ENCODE results near the gene PRKG2.

Gene PRKG2

DNA sequence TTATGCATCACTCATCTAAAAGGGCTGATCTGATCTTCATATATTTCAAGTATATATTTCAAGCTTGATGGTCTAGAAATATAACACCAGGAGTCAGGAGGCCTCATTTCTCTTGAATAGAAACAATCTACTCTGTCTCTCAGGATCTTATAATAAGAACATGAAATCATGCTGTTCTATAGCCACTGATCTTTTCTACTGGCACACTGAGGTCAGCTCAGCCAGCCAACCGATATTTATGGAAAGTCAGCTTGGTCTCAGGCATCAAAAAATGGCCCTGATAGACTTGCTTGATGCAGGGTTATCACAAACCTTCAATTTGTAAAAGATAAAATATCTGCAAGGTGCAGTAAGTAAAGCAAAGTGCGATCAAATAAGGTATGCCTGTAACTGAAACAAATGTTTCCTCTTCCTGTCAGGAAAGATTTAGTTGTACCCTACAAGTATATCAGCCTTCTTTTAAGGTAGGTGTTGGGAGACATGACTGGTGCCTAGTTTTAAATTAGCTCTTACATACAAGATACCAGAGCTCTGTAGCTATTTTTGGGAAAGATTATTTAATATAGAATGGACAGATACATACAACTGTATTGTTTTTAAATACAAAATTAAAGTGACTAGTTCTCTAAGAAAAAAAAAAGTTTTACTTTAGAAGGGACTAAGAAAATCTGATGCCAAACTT is 121.2 kb downstream of the PRKG2 start:
- no peak for DNase-seq

DNA sequence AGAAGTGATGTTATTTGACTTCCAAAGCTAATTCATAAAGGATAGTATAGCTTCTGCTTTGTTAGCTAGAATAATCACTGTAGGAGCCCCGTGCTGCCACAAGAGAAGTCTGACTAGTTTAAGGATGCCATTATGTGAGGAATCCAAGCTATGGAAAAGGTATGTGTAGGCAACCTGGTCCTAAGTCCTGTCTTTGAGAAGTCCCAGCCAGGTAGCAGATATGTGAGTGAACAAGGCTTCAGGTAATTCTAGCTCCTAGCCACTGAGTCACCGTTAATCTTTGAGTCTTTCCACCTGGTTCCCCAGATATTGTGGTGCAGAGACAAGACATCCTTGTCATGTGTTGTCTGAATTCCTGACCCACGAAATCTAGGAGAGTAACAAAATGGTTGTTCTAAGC is 129.0 kb downstream of the PRKG2 start:
- DNase-seq, result no peak

DNA sequence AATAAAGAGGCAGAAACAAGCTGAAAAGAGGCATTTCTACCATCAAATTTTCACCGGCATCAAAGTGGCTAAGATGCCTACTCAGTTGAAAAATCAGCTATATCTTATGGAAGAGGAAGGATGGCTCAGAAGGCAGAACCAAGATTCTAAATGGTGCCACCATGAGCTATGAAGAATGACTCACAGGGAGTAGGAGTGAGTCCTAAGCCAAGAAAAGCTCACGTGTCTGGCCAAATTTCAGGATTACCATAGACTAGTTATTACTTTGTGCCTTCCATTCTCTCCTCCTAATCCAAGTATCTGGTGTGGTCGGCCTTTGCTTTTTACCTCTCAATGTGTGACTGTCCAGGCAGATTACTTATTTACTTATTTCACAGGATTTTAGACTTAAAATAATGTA is 129.7 kb downstream of the PRKG2 start:
- no peak for DNase-seq

DNA sequence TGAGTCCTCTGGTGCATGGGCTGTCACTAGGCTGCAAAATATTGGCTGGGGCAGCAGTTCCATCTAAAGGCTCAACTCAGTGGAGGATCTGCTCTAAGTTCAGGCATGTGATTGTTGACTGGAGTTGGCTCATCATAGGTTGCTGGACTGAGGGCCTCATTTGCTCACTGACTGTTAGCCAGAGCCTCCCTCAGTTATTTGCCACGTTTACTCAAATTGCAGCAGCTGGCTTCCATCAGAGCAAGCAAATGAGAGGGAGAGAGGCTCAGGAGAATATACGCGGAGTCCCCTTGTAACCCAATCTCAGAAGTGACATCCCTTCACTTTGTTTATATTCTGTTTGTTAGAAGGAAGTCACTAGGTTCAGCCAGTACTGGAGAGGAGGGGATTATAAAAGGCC is 130.4 kb downstream of the PRKG2 start:
- DNase-seq, result peak in 1 of 3 experiments; percentile 15

DNA sequence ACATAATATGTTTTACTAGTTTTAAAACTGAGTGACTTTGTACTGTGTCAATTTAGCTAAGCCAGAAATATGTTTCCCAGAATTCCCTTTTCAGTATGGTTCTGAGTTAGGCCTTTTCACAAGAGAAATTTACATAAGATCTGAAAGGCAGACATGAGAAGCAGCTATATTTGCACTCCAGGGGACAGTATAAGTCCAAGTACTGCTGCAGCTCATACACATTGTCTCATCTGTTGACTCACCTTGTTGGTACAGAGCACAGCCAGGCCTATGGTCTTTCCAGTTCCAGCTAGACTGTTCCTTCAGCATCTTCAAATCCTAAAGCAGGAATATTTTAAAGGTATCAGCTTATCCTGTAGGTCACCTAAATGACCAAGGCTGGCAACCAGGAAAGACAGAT is 131.0 kb downstream of the PRKG2 start:
- DNase-seq, result peak in 2 of 3 experiments; percentile 8 to 48

DNA sequence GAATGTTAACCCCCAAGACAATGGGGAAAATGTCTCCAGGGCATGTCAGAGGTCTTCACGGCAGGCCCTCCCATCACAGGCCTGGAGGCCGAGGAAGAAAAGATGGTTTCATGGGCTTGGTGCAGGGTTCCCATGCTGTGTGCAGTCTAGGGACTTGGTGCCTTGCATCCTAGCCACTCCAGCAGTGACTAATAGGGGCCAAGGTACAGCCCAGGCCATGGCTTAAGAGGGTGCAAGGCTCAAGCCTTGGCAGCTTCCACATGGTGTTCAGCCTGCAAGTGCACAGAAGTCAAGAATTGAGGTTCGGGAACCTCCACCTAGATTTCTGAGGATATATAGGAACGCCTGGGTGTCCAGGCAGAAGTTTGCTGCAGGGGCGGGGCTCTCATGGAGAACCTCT is 133.9 kb downstream of the PRKG2 start:
- no peak for DNase-seq

DNA sequence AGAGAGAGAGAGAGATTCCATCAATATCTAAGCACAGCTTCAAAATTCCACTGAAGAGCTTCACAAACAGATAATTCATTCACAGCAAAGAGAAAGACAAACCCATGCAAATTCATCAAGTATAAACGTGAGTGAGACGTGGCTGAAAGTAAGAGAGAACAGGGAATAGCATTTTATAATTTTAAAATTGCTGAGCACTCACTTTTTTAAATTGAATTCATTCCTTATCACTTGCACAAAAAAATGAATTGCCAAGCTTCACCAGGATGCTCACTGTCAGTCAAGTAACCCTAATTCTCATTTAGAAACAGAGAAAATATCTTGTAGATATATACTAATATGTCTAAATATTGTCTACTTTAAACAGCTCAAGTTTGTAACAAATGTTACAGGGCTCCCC is 144.0 kb downstream of the PRKG2 start:
- DNase-seq, result no peak

DNA sequence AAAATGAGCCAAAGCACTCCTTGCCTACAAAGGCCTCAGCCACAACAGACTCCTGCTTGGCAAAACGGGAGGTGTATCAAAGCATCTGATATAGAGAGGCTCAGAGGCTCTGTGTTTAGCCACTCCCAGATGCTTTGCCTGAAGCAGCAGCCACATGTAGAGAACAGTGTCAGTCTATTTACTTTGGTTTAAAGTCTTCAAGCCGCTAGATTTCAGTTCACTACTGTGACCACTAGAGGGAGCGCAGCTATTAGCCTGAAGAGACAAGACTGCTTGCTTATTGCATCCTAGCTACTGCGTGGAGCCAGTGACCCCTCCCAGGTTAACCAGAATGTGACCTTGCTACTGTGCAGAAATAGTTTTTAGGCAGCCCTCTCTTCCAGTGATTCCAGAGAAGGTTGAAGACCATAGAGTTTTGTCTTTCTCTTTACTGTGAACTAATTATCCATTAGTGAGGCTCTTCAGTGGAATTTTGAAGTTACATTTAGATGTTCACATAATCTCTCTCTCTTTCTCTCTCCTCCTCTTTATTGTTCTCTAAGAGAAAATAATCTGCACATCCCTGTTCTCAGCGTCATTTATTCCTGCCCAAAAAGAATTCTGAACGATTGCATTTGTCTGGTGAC is 145.2 kb downstream of the PRKG2 start:
- DNase-seq, result peak; percentile 84 to 97 (median 97)

DNA sequence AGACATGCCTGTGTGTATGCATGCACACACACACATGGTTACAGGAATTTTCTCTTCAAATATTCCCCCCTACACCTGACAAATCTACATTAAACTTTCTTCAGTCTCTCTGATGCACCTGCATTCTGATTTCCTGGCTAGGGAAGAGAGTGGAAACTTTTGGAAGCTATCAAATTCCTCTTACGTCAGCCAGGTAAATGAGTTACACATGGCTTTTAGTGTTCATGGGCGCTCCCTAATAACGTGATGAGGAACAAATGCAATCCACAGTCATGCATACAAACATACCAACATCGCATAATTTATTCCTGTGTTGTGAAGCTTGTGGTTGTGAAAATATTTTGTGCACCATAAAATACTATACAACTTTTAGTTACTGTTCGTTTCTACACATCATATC is 149.6 kb downstream of the PRKG2 start:
- DNase-seq, result no peak

DNA sequence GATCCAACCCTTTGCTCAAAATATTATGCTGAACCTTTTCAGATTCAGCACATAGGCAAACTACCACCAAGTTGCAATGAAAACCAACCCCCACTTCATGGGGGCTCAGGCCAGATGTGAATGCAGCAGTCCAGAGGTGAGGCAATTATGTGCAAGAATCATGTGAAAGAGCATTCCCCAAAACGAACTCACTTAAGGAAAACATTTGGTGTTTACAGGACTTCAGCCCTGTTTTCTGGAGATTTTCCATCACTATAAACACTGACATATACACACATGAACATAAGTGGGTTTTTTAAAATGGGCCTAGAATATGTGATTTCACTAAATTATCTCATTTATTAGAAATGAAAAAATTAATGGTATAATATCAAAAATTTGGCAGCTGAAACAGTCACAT is 153.0 kb downstream of the PRKG2 start:
- DNase-seq, result no peak

DNA sequence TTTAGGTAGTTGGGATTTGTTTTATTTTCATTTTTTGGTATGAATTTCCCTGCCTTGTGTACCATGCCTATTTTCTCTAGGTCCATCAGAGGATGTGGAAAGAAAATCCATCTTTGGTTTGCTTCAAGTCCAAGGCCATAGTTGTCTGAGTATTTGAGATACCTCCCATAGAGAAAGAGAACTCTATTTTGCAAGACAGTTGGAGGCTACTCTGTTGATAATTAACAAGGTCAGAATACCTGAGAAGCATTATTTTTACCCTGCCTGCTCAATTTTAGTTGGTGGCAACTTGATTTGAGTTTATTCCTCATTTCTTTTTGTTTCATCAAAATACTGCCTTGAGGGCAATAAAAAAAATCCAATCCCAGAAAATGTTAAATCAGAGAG is 153.7 kb downstream of the PRKG2 start:
- DNase-seq, result no peak

DNA sequence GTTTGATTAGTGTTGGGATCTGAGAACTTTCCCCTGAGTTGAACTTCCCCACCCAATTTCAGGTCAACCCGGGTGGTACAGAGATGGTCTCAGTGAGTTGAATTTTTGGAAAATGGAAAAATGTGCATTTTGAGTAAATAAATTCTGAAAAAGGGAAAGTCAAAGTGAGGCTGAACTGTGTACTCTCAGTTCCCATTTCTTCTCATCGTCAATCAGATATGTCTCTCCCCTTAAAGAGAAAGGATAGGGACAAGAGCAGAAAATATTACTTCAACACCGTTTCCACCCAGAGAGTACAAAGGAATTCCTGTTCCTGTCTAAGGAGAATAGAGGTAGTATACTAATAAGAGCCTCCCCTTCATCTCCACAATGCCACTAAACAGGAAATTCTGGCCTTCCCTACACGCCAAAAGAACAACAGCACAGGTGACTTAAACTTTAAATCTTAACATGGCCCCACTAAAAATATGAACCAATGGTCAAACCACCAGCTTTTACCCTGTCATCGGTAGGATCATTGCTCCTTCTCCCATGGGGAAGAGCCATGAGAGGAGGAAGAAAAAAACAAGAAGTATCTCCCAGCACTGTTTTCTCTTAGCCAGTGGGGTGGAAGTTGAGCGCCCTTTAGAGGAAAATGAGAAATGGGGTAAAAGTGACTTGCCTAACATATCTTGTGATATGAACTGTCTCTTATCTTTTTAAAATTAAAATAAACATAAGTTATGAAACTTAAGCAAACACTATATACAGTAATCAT is 154.3 kb downstream of the PRKG2 start:
- DNase-seq, result no peak

DNA sequence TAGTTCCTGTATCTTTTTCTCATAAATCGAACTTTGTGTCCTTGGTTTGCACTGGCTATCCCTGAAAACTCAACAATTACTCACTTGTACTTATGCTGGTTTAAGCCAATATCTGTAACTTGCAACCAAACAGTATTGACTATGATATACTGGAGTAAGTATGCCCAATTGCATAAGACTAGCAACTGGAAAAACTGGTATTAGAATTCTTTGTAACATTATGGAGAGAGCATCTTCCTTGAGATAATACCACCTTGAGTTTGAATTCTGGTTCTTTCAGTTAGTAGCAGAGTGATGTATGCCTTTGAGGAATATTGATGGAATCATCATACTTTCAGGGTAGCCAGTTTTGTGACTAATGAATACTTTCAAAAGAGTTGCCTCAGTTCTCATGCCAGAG is 156.4 kb downstream of the PRKG2 start:
- no peak for DNase-seq

DNA sequence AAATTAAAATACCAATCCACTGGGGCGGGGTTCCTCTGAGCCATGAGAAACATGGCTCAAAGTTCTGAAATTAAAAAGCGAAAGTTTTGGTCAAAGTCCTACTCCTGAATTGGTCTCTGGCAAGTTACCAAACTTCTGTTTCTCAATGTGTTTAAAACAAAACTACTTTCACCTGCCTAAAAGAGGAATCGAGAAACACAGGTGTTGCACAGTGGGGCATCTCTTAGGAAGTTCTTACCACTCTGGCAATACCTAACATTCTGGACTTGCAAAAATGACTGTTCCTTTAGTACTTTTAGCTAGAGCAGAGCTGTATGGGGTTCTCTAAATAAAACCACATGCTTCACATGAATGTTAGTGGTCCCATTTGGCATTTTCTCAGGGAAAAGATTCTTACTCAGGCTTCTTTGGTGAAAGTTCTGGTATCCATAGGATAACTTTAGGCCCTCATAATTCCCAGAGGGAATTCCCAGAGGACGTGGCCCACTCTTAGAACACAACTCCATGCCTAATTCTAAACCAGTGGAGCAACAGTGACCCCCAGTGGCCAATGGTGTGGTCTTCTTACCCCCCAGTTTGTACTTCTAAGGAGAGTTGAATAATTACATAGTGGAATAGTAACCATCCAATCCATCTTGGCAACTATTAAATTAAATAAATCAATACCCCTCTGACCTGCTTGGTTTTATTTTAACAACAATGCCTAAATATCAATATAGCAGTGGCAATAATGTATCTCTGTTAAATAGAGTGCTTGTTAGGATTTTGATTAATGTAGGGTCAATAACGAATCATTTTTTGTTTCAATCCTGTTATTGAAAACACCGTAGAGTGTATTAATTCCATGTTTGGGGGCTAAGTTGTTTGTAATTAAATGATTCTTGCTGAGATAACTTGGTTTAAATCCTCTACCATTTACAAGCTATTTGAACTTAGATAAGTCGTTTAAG is 162.6 kb downstream of the PRKG2 start:
- DNase-seq, result peak; percentile 62 to 88 (median 76)

DNA sequence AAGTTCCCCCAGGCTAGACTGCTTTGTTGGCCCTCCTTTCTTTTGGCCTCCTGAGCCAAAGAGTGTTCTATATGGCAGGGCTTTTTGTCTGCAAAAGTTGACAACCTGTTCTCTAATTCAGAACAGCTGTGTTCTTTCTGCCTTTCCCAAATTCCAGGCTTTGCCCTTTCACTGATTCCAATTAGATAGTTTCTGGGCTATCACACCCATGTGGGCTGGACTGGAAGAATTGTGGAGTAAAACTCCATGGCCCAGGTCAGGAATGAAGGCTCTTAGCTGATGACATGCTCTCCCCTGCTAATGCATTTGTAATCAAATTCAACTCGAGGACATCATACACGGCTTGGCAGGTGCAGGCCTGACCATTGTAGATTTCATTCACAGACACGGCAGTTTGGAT is 165.1 kb downstream of the PRKG2 start:
- DNase-seq, result no peak

DNA sequence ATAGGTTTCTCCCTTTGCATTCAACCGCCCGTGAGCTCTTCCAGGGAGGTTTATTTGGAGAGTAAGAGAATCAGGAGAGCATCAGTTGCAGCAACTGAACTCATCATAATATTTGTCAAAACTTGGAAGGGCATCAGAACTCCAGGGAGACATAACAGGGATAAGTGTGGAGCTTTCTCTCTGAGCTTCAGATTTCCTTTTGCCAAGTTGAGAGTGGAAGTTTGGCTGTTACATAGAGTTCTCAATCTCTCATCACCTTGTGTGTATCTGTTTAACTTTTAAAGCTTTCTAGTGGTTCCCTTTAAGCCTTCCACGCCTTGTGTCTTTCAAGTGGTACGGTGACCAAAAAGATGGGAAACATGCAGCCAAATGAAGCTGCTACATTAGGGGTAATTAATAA is 165.7 kb downstream of the PRKG2 start:
- no peak for DNase-seq

DNA sequence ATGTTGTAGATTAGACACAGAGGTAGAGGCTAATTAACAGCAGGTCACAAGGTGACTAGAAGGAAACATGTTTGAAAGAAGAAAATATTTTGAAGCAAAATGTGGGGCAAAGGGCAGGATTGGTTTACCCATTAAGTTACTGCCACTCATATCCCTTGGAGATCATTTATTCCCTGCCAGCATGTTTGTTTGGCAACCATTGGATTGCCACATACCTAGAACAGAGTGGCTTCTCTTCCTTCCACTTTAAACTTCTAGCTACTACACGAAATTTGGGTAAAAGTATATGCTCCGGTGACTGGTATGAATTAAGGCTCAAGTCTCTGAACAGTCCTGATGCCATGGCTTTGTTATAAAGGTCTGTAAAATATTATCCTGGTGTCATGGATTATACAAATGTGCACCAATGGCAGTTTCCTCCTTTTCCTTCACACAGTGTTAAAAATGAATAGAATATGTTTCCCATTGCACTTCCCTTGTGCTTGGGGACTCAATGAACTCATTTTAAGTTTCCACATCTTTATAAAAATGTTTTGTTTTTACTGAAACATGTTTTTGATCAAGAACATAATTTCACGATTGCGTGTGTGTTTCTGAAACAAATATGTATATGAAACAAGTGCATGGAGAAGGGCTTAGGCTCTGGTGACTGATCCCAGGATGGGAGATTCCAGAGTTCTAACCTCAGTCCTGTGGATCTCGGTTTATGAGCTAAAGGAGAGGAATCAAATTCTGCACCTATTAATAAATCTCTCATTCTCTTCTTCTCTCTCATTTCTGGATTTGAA is 172.2 kb downstream of the PRKG2 start:
- no peak for DNase-seq

DNA sequence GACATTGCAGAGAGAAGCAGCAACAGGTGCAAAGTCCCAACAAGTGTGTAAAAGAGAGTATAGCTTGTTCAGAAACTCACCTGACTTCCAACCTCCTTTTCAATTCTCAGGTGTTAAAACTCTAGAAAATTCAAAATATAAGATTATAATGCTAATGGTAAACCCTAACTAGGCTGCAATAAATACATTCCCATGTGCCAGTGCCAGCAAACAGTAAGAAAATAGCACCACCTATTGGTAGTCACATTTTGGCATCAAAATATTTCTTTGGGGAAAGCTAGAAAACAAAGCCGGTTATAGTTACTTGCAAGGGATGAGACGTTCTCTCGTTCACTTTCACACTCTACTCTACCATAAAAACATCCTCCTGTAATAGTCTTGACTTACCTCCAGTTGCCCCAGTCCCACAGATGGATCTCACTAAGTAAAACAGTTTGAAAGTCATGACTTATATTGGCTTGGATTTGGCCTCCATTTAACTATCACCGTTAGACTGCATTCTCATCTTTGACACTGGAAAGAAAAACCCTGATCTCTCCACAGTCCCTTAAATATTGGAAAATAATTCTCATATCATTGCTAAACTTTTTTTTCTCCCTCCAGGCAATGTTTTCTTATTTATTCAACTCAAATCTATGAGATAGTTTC is 174.9 kb downstream of the PRKG2 start:
- DNase-seq, result peak; percentile 18 to 81 (median 67)

DNA sequence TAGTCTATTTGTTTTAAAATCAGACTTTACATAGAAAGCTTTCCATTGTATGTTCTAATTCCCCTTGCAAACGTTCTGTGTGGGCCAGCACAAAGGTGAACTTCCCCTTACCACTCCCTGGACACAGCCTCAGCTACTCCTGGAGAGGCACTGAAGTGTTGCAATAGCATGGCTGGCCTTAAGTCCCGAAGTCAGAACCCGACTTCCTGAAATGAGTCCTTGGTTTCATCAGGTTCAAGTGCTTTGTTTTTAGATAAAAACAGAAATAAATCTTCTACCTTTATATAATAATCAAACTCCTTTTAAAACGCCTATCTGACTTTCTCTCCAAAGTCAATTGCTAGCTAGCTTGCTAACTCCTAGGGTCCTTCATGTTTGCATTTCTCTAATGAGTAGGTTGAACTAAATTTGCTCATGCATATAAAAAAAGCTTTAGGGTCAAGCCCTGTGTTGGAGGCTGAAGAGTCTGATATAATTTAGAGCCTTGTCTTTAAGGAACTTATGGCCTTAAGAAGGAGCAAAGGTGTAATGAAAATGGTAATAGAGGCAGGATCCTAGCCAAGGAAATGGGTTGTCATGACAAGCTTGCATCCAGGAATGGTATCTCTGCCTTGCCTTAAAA is 175.6 kb downstream of the PRKG2 start:
- peak in 1 of 3 experiments; percentile 20 for DNase-seq

DNA sequence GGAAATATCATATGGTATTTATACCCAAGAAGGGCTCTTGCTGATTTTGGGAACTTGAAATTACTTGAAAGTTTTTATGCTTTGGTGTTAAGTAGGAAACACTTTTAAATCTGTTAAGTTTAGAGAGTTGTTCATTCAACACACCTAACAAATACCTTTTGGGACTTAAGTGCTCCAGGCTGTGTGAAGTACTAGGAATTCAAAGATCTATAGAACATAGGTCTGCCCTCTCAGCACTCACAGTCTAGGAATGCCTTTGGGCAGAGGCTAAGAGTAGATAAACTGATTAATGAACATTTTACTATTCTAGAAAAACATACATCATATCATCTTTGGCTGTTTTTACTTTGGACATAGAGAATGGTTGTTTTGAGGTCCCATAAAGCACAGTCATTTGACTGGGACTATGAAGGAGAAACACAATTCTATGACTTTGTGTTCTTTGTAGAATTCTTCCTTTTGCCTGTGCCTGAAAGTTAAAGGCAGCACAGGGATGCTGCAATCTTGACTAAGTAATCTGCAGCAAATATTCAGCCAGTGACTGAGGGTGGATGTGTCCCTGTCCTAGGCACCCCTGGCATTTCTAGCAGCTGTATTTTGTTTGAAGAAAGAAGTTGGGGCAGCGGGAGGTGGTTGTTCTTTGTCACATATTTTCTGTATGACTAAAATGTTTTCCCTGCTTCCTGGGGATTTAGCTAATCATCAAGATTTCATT is 176.2 kb downstream of the PRKG2 start:
- DNase-seq, result no peak
